ENCODE measurements around the gene TPST2. TPM values are rescaled to one million over a fixed set of nuclear protein-coding genes. Genes with fewer than 3 reads are reported as not detected.
A peak's percentile ranks its signal among the peaks of the same experiment; 100 is the strongest.

The TPST2 gene
- total RNA-seq, 4 donors from 2014 or later = 99.2 to 154 (median 121) TPM

- no peaks in the 10 kb centered on the region for H3K9me3 ChIP-seq
- no peaks in the 10 kb centered on the region for H3K27me3 ChIP-seq
- H3K27ac ChIP-seq = peak overlapping the region in 2 of 3 donors; percentile 81 to 88
- peak overlapping the region; percentile 59 to 89 (median 71) for H3K4me3 ChIP-seq (replicated peaks in 1 of 3)
- WGBS, 2 donors = 60 to 65% methylated on average over 13 to 14 of the region's 14 CpGs
- no peaks in the 10 kb centered on the region for H3K36me3 ChIP-seq
- peaks cover 40 to 48% of the 10 kb centered on the region in 2 donors for H3K4me1 ChIP-seq
- DNase-seq = no peak
- no peak for TF ChIP-seq POLR2A (IDR thresholded peaks at IDR 0.05)
- TF ChIP-seq CTCF (IDR thresholded peaks at IDR 0.05) = no peak
- intact Hi-C loops (cut with DNase I) = loop anchor here (10.0 kb wide), 1 partner anchor 104 kb away; the partner anchor contains the start of genes HPS4 and SRRD
These were observed 1.1 kb downstream of the TPST2 start for GRCh38 chr22:26588729-26589366.

- Histone ChIP-seq H3K36me3 (no peaks in the 10 kb centered on the region), H3K27me3 (no peaks in the 10 kb centered on the region), H3K27ac (peak overlapping the region in 1 of 3 donors; percentile 88), H3K9me3 (no peaks in the 10 kb centered on the region), H3K4me1 (peaks cover 43 to 53% of the 10 kb centered on the region in 2 donors), H3K4me3 (replicated peaks in 1 of 3) (no peak overlapping the region)
- no peak for TF ChIP-seq POLR2A (IDR thresholded peaks at IDR 0.05)
- TF ChIP-seq CTCF (IDR thresholded peaks at IDR 0.05) = no peak
- DNase-seq = no peak
- intact Hi-C loops (cut with DNase I) = loop anchor here (10.0 kb wide), 1 partner anchor 103 kb away; the partner anchor contains the start of genes HPS4 and SRRD
- 90 to 93% methylated on average over 4 of the region's 4 CpGs for WGBS, 2 donors
These were observed 1.8 kb downstream of the TPST2 start for GRCh38 chr22:26587991-26588613.

- TF ChIP-seq POLR2A (IDR thresholded peaks at IDR 0.05) (no peak), CTCF (IDR thresholded peaks at IDR 0.05) (no peak)
- H3K36me3 ChIP-seq = peaks cover 0 to 6% of the 10 kb centered on the region in 2 donors
- no peak overlapping the region for H3K4me3 ChIP-seq (replicated peaks in 1 of 3)
- H3K9me3 ChIP-seq = no peaks in the 10 kb centered on the region
- H3K4me1 ChIP-seq = peaks cover 43 to 53% of the 10 kb centered on the region in 2 donors
- 63 to 64% methylated on average over 11 of the region's 11 CpGs for WGBS, 2 donors
- peak overlapping the region; percentile 28 to 76 (median 70) for H3K27ac ChIP-seq
- no peak for DNase-seq
- intact Hi-C loops (cut with DNase I) = loop anchor here (10.0 kb wide), 1 partner anchor 102 kb away; the partner anchor contains the start of genes HPS4 and SRRD
- no peaks in the 10 kb centered on the region for H3K27me3 ChIP-seq
These were observed 3.2 kb downstream of the TPST2 start for GRCh38 chr22:26586556-26587325.

- 36 to 52% methylated on average over 11 of the region's 11 CpGs for WGBS, 2 donors
- intact Hi-C loops (cut with DNase I) = loop anchor here (10.0 kb wide), 1 partner anchor 100 kb away; the partner anchor contains the start of genes HPS4 and SRRD
- no peak for TF ChIP-seq POLR2A (IDR thresholded peaks at IDR 0.05)
- no peak for TF ChIP-seq CTCF (IDR thresholded peaks at IDR 0.05)
- Histone ChIP-seq H3K4me1 (peaks cover 36 to 49% of the 10 kb centered on the region in 2 donors), H3K27me3 (no peaks in the 10 kb centered on the region), H3K9me3 (no peaks in the 10 kb centered on the region), H3K4me3 (replicated peaks in 1 of 3) (no peak overlapping the region), H3K36me3 (peaks cover 0 to 6% of the 10 kb centered on the region in 2 donors), H3K27ac (peak overlapping the region; percentile 1 to 54 (median 46))
- peak; percentile 94 to 95 for DNase-seq
These were observed 4.7 kb downstream of the TPST2 start for GRCh38 chr22:26585104-26585790.
